ENCODE data around the gene COL27A1.

The COL27A1 gene

DNA sequence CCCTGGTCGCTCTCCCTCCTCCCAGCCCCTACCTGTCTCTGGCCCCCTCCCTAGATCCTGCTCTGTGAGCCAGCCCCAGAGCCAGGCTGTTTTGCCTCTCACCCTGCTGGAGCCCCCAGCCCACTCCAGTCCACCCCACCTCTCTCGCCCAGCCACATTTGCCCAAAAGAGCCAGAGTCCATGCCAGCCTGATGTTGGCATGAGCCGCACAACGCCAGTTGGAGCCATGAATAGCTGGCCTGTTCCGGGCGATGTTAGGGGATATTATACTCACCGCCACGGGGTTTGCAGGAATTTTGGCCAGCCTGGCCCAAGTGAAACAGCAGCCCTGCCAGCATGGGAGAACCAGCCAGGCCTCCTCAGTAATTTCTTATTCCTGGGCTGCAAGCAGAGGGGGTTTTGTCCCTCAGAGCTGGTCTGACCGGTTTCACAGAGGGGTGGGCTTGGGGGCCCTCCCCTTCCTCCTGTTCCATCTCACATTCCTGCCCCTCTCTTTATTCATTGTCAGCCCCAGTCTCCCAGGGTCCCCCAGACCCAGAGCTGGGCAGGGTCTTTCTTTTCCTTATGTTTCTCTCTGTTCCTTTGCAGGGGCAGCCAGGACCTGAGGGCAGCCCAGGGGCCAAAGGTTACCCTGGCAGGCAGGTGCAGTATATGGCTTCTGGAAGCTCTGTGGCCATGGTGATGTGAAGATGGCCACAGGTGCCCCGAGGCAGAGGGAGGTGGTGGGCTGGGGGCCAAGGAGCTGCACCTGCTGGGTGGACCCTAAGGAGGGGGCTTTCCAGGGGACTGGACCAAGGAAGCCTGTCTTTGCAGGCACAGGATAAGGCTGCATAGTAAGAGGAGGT is 50.1 kb downstream of the COL27A1 start:
- Histone ChIP-seq H3K36me3 (ENCODE audit: control insufficient read depth, insufficient read depth, low read length) (no peaks in the 10 kb centered on the region), H3K27ac (ENCODE audit: insufficient read depth, low read length, poor library complexity, severe bottlenecking) (no peak overlapping the region), H3K4me1 (ENCODE audit: control insufficient read depth, insufficient read depth, low read length, poor library complexity, severe bottlenecking) (no peaks in the 10 kb centered on the region)

DNA sequence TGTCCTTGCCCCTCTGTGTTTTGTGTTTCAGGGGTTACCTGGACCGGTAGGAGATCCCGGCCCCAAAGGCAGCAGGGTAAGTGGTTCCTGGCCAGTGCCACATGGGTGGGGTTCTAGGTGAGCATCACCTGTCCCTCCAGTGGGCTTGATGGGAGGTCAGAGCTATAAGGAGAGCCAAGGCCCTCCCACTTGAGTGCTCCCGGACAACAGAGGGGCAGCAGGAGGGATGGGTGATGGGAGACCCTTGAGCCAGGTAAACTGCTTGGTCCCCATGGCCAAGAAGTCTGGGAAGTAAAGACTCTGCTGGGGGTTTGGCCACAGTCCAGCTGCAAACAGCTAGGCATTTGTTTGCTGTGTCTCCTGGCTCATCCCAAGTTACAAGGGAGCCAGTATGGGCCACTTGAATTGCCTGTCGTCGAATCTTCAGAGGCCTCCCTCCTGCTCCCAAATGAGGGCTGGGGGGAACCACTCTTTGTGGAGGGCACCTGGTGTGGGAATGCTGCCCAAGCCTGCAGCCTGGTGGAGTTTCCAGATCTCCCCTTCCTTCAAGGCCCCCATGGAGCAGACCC is 51.0 kb downstream of the COL27A1 start:
- Histone ChIP-seq H3K27ac (ENCODE audit: insufficient read depth, low read length, poor library complexity, severe bottlenecking) (no peak overlapping the region), H3K36me3 (ENCODE audit: control insufficient read depth, insufficient read depth, low read length) (no peaks in the 10 kb centered on the region), H3K4me3 (ENCODE audit: insufficient read depth, low read depth, low read length, poor library complexity, severe bottlenecking) (no peak overlapping the region), H3K9me3 (ENCODE audit: control insufficient read depth, low read length) (no peaks in the 10 kb centered on the region), H3K27me3 (replicated peaks; ENCODE audit: control insufficient read depth, insufficient read depth, low read length, poor library complexity, severe bottlenecking) (no peaks in the 10 kb centered on the region), H3K4me1 (ENCODE audit: control insufficient read depth, insufficient read depth, low read length, poor library complexity, severe bottlenecking) (no peaks in the 10 kb centered on the region)
- no peak for DNase-seq

More for the DNA sequence above, 50.1 kb downstream of the COL27A1 start:
- no peak overlapping the region for H3K4me3 ChIP-seq (ENCODE audit: insufficient read depth, low read depth, low read length, poor library complexity, severe bottlenecking)
- no peaks in the 10 kb centered on the region for H3K27me3 ChIP-seq (replicated peaks; ENCODE audit: control insufficient read depth, insufficient read depth, low read length, poor library complexity, severe bottlenecking)
- DNase-seq, result no peak
- H3K9me3 ChIP-seq (ENCODE audit: control insufficient read depth, low read length), result no peaks in the 10 kb centered on the region

DNA sequence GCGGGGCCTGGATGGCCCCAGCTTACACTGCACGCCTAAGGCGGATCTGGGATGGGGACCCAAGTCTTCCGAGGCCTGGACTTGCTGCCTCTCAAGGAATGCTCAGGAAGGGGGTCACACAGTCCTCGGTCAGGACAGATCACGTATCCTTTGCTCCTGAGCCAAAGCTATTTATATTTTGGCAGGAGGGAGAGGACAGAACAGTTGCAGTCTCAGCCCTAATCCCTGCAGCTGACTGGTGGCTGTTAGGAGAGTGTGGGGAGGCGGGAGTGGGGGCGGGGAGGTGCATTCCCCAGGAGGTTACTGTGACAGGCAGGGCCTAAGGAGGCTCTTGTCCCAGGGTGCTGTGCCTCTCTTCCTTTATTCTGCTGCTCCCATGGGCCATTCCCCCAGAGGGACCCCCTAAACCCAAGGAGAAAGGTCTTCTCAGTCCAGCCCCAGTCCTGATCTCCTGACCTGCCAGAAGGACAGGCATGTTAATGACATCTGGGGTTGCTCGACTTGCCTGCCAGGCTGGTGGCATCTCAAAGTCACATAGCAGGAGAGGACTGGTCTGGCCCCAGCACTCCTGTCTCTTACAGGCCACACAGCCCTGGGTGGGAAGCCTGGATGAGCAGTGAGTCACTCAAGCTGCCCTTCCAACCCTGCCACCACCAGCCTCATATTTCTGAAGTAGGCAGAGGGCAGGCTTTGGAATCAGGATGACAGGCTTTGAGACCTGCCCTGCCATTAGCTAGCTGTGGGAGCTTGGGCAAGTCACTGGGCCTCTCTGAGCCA is 51.9 kb downstream of the COL27A1 start:
- H3K4me3 ChIP-seq (ENCODE audit: insufficient read depth, low read depth, low read length, poor library complexity, severe bottlenecking), result no peak overlapping the region
- no peaks in the 10 kb centered on the region for H3K27me3 ChIP-seq (replicated peaks; ENCODE audit: control insufficient read depth, insufficient read depth, low read length, poor library complexity, severe bottlenecking)
- H3K9me3 ChIP-seq (ENCODE audit: control insufficient read depth, low read length), result no peaks in the 10 kb centered on the region
- H3K4me1 ChIP-seq (ENCODE audit: control insufficient read depth, insufficient read depth, low read length, poor library complexity, severe bottlenecking), result no peaks in the 10 kb centered on the region
- no peaks in the 10 kb centered on the region for H3K36me3 ChIP-seq (ENCODE audit: control insufficient read depth, insufficient read depth, low read length)
- no peak for DNase-seq
- no peak overlapping the region for H3K27ac ChIP-seq (ENCODE audit: insufficient read depth, low read length, poor library complexity, severe bottlenecking)

DNA sequence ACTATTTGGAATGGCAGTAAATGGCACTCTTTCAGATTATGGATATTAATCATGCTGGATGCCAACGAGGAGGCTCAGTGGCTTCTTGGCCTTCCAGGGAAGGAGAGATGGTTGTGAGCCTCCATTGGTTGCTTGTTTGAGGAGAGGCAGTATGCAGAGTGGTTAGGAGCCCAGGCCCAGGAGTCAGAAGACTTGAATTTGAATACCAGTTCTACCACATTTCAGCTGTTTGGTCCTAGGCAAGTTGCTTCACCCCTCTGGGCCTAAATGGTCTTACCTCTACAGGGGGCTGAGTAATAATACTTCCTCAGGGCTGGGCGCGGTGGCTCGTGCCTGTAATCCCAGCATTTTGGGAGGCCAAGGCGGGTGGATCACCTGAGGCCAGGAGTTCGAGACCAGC is 52.5 kb downstream of the COL27A1 start:
- Histone ChIP-seq H3K27me3 (replicated peaks; ENCODE audit: control insufficient read depth, insufficient read depth, low read length, poor library complexity, severe bottlenecking) (no peaks in the 10 kb centered on the region), H3K4me3 (ENCODE audit: insufficient read depth, low read depth, low read length, poor library complexity, severe bottlenecking) (no peak overlapping the region), H3K36me3 (ENCODE audit: control insufficient read depth, insufficient read depth, low read length) (no peaks in the 10 kb centered on the region), H3K27ac (ENCODE audit: insufficient read depth, low read length, poor library complexity, severe bottlenecking) (no peak overlapping the region), H3K9me3 (ENCODE audit: control insufficient read depth, low read length) (no peaks in the 10 kb centered on the region), H3K4me1 (ENCODE audit: control insufficient read depth, insufficient read depth, low read length, poor library complexity, severe bottlenecking) (no peaks in the 10 kb centered on the region)
- no peak for DNase-seq

DNA sequence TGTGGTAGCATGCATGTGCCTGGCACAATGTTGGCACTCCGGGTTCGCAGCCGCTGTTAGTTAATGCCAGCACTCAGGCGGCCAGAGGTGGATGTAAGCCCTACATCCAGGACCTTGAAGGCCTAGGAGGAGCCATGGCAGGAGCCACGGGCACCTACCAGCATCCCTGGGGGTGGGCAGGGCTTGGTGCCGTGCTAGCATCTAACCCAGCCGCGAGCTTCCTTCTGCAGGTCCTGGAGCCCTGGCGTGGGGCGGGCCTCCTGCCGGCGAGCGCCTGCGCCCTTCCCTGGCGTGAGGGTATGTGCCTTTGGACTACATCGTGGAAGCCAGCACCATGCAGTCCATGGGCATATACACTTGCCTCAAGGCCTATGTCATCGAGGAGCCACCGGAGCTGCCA is 53.8 kb downstream of the COL27A1 start:
- Histone ChIP-seq H3K36me3 (ENCODE audit: control insufficient read depth, insufficient read depth, low read length) (no peaks in the 10 kb centered on the region), H3K9me3 (ENCODE audit: control insufficient read depth, low read length) (no peaks in the 10 kb centered on the region)
- no peak for DNase-seq

GRCh38 chr9:114210136-114210535 is 54.8 kb downstream of the COL27A1 start:
- DNase-seq, result no peak
- no peak overlapping the region for H3K27ac ChIP-seq (ENCODE audit: insufficient read depth, low read length, poor library complexity, severe bottlenecking)
- H3K4me1 ChIP-seq (ENCODE audit: control insufficient read depth, insufficient read depth, low read length, poor library complexity, severe bottlenecking), result no peaks in the 10 kb centered on the region
- no peak overlapping the region for H3K4me3 ChIP-seq (ENCODE audit: insufficient read depth, low read depth, low read length, poor library complexity, severe bottlenecking)
- no peaks in the 10 kb centered on the region for H3K36me3 ChIP-seq (ENCODE audit: control insufficient read depth, insufficient read depth, low read length)
- no peaks in the 10 kb centered on the region for H3K9me3 ChIP-seq (ENCODE audit: control insufficient read depth, low read length)
- H3K27me3 ChIP-seq (replicated peaks; ENCODE audit: control insufficient read depth, insufficient read depth, low read length, poor library complexity, severe bottlenecking), result no peaks in the 10 kb centered on the region

More for the DNA sequence above, 53.8 kb downstream of the COL27A1 start:
- Histone ChIP-seq H3K4me3 (ENCODE audit: insufficient read depth, low read depth, low read length, poor library complexity, severe bottlenecking) (no peak overlapping the region), H3K27ac (ENCODE audit: insufficient read depth, low read length, poor library complexity, severe bottlenecking) (no peak overlapping the region), H3K4me1 (ENCODE audit: control insufficient read depth, insufficient read depth, low read length, poor library complexity, severe bottlenecking) (no peaks in the 10 kb centered on the region), H3K27me3 (replicated peaks; ENCODE audit: control insufficient read depth, insufficient read depth, low read length, poor library complexity, severe bottlenecking) (no peaks in the 10 kb centered on the region)

DNA sequence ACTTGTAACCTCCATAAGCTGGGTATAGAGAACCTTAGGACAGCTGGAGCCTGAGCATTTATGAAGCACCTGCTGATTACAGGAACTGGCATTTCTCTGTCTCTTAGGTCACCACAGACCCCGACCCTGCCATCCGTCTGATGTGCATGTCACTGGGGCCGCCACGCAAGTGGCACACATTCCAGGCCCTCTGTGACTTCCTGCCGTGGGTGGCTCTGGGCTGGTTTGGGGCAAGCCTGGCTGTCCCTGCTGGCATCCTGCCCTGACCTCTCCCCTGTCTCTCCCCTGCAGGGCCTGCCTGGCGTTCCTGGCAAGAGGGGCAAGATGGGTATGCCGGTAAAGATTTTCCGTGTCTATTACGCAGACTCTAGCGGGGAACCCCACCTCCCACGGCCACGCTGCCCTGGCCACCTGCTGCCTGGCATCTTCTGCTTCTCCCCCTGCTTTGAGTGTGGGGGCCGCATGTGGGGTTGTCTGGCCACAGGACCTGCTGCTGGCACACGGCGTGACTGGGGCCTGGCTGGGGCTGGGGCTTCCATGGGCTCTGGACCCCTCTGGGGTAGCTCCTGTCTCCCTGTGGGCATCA is 55.4 kb downstream of the COL27A1 start:
- H3K27me3 ChIP-seq (replicated peaks; ENCODE audit: control insufficient read depth, insufficient read depth, low read length, poor library complexity, severe bottlenecking), result no peaks in the 10 kb centered on the region
- H3K9me3 ChIP-seq (ENCODE audit: control insufficient read depth, low read length), result no peaks in the 10 kb centered on the region
- H3K4me1 ChIP-seq (ENCODE audit: control insufficient read depth, insufficient read depth, low read length, poor library complexity, severe bottlenecking), result no peaks in the 10 kb centered on the region
- H3K27ac ChIP-seq (ENCODE audit: insufficient read depth, low read length, poor library complexity, severe bottlenecking), result no peak overlapping the region
- H3K4me3 ChIP-seq (ENCODE audit: insufficient read depth, low read depth, low read length, poor library complexity, severe bottlenecking), result no peak overlapping the region
- H3K36me3 ChIP-seq (ENCODE audit: control insufficient read depth, insufficient read depth, low read length), result no peaks in the 10 kb centered on the region
- no peak for DNase-seq

DNA sequence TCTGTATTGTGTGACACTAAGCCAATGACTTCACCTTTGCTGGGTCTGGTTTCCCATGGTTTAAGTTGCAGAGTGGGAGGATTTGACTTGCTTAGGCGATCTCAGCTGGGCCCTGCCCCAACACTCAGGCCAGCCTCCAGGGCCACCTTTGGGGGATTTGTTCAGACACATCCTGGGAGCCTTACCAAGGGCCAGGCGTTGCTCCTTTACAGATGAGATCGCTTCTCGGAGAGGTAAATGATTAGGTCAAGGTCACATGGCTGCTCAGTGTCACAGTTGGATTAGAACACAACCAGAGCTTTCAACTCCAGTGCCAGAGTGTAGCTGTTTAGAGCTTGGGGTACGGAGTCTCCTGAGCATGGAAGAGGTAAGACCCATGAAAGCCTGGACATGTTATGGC is 57.5 kb downstream of the COL27A1 start:
- Histone ChIP-seq H3K27me3 (replicated peaks; ENCODE audit: control insufficient read depth, insufficient read depth, low read length, poor library complexity, severe bottlenecking) (no peaks in the 10 kb centered on the region), H3K9me3 (ENCODE audit: control insufficient read depth, low read length) (no peaks in the 10 kb centered on the region), H3K4me3 (ENCODE audit: insufficient read depth, low read depth, low read length, poor library complexity, severe bottlenecking) (no peak overlapping the region), H3K36me3 (ENCODE audit: control insufficient read depth, insufficient read depth, low read length) (no peaks in the 10 kb centered on the region), H3K27ac (ENCODE audit: insufficient read depth, low read length, poor library complexity, severe bottlenecking) (no peak overlapping the region), H3K4me1 (ENCODE audit: control insufficient read depth, insufficient read depth, low read length, poor library complexity, severe bottlenecking) (no peaks in the 10 kb centered on the region)
- DNase-seq, result no peak

DNA sequence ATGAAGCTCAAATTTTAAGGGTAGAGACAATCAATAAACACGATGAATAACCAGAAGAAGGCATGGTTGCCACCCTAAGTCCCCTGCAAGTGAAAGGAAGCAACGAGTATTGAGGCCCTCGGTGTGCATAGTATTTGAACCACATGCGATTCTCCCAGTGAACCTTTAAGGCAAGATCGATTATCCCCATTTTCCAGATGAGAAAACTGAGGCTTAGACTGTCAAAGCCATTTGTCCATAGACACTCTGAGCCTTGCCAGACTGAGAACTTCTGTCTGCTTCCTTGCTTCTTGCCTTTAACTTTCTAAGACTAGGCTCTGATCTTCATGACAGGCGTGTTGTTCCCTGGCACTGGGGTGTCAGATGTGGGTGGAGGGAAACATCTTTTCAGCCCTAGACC is 58.2 kb downstream of the COL27A1 start:
- H3K9me3 ChIP-seq (ENCODE audit: control insufficient read depth, low read length), result no peaks in the 10 kb centered on the region
- no peak for DNase-seq
- H3K36me3 ChIP-seq (ENCODE audit: control insufficient read depth, insufficient read depth, low read length), result no peaks in the 10 kb centered on the region
- H3K4me1 ChIP-seq (ENCODE audit: control insufficient read depth, insufficient read depth, low read length, poor library complexity, severe bottlenecking), result no peaks in the 10 kb centered on the region
- no peak overlapping the region for H3K27ac ChIP-seq (ENCODE audit: insufficient read depth, low read length, poor library complexity, severe bottlenecking)
- H3K27me3 ChIP-seq (replicated peaks; ENCODE audit: control insufficient read depth, insufficient read depth, low read length, poor library complexity, severe bottlenecking), result no peaks in the 10 kb centered on the region
- H3K4me3 ChIP-seq (ENCODE audit: insufficient read depth, low read depth, low read length, poor library complexity, severe bottlenecking), result no peak overlapping the region

All from effector memory CD4-positive, alpha-beta T cell (primary cell).